Measurements from ENCODE around the gene DOCK4. TPM values are rescaled to one million over a fixed set of nuclear protein-coding genes. Genes with fewer than 3 reads are reported as not detected.

Gene DOCK4
- total and polyA plus RNA-seq, 4 donors: 7.2 to 48.9 (median 12.8) TPM

GRCh38 chr7:111853201-111853990, 352.8 kb downstream of the DOCK4 start:
- DNase-seq (ENCODE audit: low spot score): no peak
- Histone ChIP-seq H3K9me3 (ENCODE audit: control insufficient read depth in 4 of 4, low read length in 3 of 4) (no peaks in the 10 kb centered on the region), H3K4me3 (ENCODE audit: low read depth in 1 of 3, low read length in 3 of 3) (no peak overlapping the region), H3K27me3 (ENCODE audit: control insufficient read depth in 4 of 4, insufficient read depth in 4 of 4, low read length in 3 of 4) (no peaks in the 10 kb centered on the region), H3K27ac (ENCODE audit: low read depth in 1 of 2, low read length in 2 of 2) (no peak overlapping the region), H3K4me1 (ENCODE audit: control insufficient read depth in 4 of 4, insufficient read depth in 4 of 4, low read length in 3 of 4) (no peaks in the 10 kb centered on the region), H3K9ac (ENCODE audit: low read depth in 1 of 2, low read length in 2 of 2) (no peak overlapping the region), H3K36me3 (ENCODE audit: control insufficient read depth in 4 of 4, insufficient read depth in 3 of 4, low read depth in 1 of 4, low read length in 3 of 4) (peaks cover 0 to 3% (median 0%) of the 10 kb centered on the region in 4 donors)
- TF ChIP-seq YY1 (IDR thresholded peaks at IDR 0.05) (no peak), HNF4G (IDR thresholded peaks at IDR 0.05) (no peak), NR2F2 (IDR thresholded peaks at IDR 0.05) (no peak), RXRA (IDR thresholded peaks at IDR 0.05) (no peak), FOXA1 (IDR thresholded peaks at IDR 0.05) (no peak), EGR1 (IDR thresholded peaks at IDR 0.05; ENCODE audit: low read depth in 2 of 2) (no peak), REST (IDR thresholded peaks at IDR 0.05) (no peak), RAD21 (IDR thresholded peaks at IDR 0.05) (no peak), ATF3 (IDR thresholded peaks at IDR 0.05) (no peak), HNF4A (conservative IDR thresholded peaks at IDR 0.05) (no peak), ZBTB33 (IDR thresholded peaks at IDR 0.05) (no peak), FOXA2 (IDR thresholded peaks at IDR 0.05) (no peak), GABPA (IDR thresholded peaks at IDR 0.05 in 1 of 2, conservative IDR thresholded peaks at IDR 0.05 in 1 of 2) (no peak), TAF1 (conservative IDR thresholded peaks at IDR 0.05) (no peak), CTCF (IDR thresholded peaks at IDR 0.05; ENCODE audit: low read depth, low read length, missing input control) (no peak), MAX (IDR thresholded peaks at IDR 0.05) (no peak), SP1 (IDR thresholded peaks at IDR 0.05) (no peak), JUND (IDR thresholded peaks at IDR 0.05) (no peak)
- WGBS: 93% methylated on average over 10 of the region's 10 CpGs

Measured in liver (tissue), 9 donors.